Stimulated activated CD4-positive, alpha-beta T cell treated with anti-CD3 and anti-CD28 coated beads, Interleukin-1b, Interleukin-23, amount 100 ng/mL, for 48 hours (primary cell): ENCODE measurements around the gene MACROD2.

Experiments
- DNase-seq: peaks from one replicate; pipeline ENCODE4 v3.0.0-alpha.2; 2020

MACROD2 gene

DNA sequence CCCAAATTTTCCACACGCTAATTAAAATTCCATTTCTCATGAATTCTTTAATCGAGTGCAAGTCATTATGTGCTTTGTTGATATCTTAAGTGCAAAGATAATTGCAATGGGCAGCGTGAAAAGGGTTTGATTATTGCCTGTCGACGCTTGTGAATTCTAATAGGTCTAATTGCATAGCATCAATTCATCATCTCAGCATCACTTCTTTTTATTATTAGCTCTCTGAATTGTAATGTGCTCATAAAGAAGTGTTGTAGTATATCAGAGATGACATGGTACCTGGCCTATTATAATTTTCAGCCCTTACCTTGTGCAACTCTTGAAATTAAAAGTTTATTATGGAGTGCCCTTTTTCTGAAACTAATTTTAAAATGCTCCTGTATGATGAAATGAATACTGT is 1208.9 kb downstream of the MACROD2 start:
- DNase-seq, result no peak

DNA sequence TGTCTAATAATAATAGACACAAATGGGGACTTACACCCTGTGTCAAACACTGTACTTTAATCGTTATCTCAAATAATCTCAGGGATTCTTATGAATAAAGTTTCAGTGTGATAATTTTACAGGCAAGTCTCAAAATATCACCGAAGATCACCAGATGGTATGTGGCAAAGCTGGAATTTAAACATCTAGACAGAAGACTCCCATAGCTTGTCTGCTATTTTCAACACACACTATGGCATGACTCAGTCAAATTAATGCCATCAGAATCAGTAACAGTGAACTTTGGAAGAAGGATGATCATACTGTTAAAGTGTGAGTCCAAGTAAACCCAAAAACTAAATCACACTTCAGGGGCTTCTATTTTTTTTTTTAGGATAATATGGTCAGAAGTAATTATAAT is 1209.7 kb downstream of the MACROD2 start:
- no peak for DNase-seq

DNA sequence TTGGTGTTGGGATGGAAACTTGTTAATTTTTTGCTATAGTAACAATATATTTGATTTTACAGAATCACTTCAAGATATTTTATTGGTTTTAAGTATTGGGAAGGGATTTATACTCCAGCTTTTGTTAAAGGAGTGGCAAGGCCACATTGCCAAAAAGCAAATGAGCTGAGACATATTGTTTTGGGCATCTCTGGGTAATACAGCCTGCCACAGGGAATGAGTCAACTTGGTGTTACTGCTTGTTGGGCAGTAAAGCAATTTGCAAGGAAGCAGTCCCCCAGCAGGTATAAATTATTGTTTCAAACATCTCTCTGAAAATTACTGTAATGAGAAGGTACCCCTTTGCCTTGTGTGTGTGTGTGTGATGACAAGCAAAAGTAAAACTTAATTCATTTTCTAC is 1210.4 kb downstream of the MACROD2 start:
- no peak for DNase-seq

DNA sequence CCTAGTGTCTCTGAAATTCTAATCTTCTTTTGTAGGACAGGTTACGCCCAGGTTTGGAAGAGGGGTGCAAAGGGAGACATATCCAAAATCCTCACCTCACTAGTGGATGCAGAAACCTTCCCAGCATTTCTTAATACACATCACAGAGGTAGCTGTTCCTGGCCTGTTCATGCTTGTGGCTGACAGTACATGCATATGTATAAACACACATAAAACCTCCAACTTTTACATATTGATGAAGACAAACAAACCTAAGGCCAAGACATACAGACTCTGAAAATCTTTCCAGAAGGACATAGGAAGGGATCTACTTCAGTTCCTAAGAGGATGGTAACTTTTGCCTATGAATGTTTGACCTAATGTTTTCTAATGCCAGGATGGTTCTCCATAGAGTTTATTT is 1214.2 kb downstream of the MACROD2 start:
- no peak for DNase-seq

- DNase-seq, result no peak
Measured at GRCh38 chr20:15214051-15214450, 1218.7 kb downstream of the MACROD2 start.

GRCh38 chr20:15220009-15220656 is 1224.8 kb downstream of the MACROD2 start:
- no peak for DNase-seq

GRCh38 chr20:15220778-15221565 is 1225.7 kb downstream of the MACROD2 start:
- no peak for DNase-seq

DNA sequence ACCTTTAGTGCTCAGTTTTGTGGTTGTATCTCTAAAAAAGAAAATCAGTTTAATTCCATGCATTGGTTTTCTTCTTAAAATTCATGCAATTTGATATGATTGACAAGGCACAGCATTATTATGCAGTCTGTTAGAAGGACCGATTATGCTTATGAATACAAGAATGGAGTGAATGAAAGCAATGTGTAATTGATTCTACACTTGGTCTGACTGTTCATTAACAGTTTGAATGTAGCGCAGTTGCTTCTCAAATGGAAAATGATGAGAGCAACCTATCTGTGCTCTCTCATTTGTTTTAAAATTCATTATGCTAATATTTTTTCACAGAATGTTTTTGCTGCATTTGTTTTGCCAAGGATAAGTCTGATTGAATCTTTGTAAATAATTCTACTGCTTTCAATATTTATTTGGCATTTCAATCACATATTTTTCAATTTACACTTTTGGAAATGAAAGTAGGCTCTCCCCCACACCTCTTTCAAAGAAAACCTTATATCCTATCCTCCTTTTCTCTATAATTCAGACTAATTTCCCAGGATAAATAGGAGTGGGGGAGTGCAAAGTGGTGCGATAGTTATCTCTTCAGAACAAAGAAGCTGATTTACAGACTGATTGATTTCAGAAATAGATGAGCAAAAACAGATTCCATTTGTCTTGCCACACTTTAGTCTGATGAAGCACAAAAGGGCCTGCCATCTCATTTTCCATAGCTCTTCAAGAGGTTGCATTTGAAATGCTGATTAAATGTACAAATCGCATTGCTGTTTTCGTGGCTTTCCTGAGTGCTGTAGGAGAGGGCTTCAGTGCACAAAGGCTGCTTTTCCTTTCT is 1227.4 kb downstream of the MACROD2 start:
- DNase-seq, result no peak

DNA sequence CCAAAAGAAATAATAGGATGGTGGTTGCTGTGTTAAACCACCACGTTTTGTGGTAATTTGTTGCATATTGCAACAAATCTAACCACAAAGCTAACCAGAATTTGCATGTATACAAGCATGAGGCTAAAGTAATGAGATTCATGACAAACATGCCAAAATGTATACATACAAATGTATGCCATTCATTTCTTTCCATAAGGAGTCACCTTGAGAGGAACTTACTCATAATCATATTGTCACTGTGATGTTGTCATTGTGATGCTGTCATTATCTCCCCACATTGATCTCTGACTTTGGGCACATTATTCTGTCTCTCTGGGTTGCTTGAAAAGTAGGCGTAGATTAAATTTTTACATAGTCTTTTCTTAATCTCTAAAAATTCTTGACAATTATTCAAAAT is 1228.9 kb downstream of the MACROD2 start:
- no peak for DNase-seq

DNA sequence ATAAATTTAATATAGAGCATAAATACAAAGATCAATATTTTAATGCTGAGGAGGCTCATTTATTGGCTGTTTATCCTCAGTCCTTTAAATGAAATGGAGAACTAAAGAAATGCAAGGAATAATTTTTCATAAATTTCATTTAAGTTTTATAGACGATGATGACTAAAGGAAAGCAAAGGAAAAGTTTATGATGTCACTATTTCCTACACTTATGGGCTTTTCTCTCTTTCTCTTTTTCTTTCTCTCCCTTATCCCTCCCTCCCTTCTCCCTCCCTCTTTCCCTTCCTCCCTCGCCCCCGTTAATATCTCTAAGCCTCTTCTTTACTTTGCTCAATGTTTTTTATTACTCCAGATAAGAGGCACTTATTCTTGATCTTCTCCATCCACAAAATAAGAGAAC is 1231.8 kb downstream of the MACROD2 start:
- DNase-seq, result no peak

DNA sequence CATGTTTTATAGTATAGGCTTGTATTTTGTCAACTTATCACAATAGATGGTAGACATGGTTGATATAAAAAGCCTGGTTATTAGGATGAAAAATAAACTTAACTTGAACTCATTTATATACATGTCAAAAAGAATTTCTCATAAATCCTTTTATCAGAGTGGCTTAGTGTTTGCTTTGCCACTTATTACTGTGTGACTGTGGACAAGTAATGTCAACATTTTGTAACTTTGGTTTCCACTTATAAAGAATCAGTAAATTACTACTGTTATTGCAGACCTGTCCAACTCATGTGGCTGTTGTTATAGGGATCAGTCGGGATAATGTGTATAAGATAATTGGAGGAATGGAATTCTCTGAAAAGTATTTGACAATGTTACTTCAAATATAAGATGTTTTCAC is 1236.9 kb downstream of the MACROD2 start:
- DNase-seq, result no peak

DNA sequence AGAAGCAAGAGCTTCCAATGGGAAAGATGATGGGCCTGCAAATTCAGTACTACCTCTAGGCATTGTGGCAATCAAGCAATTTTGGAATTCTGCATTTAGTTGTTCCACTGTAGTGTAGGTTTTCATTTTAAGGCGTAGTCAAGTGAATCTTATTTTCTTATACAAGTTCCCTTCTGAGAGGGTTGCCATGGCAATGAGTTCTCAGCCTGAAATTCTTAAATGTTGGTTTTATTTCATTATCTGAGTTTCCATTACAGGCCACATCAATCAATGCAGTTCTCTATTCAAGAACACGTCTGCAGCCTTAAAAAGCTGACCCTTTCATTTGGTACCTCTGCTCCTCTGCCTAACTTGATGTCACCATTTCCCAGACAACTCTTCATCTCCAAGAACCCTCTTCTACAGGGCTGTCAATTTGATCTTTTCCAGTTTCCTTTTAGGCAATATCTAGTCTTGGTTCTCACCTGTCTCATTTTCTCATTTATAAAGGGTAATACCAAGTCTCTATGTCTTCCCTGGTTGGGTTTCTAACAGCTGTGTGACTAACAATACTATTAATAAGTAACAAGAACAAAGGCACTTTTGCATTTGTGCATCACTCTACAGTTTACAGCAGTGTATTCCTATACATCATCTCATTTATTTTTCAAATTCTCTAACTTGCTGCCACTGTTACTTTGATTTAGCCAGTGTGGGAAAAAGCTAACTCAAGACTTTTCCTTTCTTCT is 1240.3 kb downstream of the MACROD2 start:
- DNase-seq, result no peak

DNA sequence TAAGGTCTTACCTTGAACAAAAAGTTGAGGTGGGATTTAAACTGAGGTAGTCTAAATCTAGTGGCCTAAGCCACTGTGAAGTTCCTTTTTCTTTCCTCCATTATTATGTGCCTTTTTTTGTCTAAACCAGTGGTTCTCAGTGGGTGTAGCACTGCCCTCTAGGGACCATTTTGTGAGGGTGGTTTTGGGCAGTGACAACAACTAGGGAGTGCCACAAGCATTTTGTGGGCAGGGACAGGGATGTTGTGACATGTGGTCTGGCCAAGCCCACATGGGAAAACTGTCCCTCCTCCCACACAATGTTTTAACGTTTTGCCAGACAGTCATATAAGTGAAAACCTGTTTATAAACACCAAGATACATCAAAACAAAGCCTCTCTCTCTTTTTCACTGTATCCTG is 1241.5 kb downstream of the MACROD2 start:
- DNase-seq, result peak; percentile 1

- no peak for DNase-seq
Measured at GRCh38 chr20:15239542-15240206, 1244.4 kb downstream of the MACROD2 start.

GRCh38 chr20:15240801-15241200 is 1245.5 kb downstream of the MACROD2 start:
- no peak for DNase-seq

- no peak for DNase-seq
Measured at GRCh38 chr20:15241681-15242080, 1246.4 kb downstream of the MACROD2 start.

DNA sequence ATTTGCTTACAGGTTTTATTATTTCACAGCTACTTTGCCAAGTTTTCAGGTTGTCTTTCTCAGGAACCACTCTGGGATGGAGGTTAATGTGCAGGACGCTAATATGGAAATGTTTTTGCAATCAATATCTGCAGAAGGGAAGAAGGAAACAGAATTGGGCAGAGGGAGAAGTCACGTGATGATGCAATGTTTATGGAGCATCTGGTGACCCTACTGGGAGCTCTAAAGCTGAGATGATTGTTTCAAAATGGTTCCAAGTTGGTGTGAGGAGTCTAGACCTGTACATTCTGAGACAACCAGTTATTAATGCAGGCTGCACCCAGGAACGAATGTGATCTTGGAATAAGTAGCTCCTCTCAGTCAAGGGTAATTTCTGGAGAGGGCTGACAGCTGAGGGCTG is 1247.5 kb downstream of the MACROD2 start:
- no peak for DNase-seq

- DNase-seq, result no peak
Measured at GRCh38 chr20:15245896-15246295, 1250.6 kb downstream of the MACROD2 start.

DNA sequence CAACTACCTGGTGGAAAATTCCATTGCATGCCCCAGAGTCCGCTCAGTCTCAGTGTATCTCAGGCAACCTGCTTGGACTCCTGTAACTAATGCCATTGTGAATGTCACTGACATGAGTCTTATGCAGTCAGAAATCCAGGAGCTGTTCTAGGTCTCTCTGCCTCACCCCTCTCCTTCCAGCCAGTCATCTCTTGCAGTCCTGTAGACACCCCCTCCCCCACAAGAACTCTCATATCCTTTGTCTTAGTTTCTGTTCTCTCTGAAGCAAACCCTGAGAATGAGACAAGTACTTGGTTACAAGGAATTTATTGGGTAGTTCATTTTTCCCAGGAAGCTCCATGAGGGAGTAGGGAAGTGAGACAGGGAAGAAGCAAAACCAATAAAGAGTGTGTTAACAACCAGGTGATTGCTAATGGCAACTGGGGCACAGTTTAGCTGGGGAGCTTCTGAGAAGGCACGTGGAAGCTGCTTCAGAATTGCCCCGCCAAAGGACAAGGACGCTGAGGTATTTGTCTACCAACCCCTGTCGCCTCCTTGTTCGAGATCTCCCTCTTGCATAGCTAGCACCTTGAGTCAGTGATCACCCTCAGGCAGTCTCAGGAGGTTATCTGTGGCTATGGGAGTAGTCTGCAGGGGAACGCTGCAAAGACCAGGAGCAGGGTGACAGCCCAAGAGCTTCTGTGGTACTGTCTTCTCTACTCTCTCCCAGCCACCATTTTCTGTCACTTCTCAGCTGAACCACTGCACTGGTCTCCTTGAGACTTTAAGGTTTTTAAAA is 1253.5 kb downstream of the MACROD2 start:
- no peak for DNase-seq

DNA sequence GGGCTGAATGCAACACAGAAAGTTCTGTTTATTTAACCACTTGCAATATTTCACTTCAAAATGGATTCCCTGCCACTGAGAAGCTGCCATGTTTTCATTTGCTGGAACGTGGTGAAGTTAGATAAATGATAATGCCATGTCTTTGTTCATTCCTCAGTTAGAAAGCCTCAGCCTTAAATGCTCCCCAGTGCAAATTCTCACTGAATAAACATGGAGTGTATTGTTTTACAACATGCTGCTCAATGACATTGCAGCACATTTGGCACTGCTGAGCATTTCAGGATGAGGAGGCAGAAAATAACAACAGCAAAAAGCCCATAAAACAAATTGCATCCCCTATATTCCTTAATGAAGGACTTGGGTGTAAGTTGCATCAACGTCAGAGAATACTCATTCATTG is 1255.9 kb downstream of the MACROD2 start:
- no peak for DNase-seq

DNA sequence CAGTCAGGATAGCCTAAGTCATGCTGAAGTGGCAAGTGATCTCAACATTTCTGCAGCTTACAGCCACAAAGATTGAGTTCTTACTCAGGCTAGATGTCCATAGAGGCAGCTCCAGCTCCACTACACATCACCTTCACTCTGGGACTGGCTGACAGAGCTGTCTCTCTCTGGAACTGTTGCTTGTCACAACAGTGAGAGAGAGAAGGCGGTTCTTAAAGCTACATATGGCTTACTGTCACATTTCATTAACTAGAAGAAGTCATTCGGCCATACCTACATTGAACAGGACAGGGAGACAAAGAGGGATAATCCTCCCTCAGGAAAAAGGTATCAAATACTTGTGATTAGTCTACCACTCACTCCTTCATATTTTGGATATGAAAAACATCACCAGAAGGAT is 1257.0 kb downstream of the MACROD2 start:
- no peak for DNase-seq

DNA sequence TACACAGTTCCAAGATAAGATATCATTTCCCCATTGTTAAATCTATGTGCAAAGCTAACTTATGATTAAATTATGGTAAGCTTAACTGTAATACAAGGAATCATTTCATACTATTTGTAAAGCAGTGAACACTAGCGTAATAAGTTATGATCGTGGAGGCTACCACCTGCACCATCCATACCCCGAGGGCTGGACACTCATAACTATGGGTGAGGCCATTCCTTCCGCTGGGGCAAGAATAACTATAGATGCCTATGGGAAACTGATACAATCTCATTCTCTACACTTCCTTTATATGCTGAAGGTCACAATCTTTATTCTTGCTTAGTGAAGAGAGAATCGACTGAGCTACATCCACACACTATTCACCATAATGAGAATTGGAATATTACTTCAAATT is 1258.1 kb downstream of the MACROD2 start:
- DNase-seq, result no peak
